GM18499 (cell line): ENCODE data around the gene ADGRA3.

Source experiments
- ATAC-seq: cut with Tn5 transposase; IDR thresholded peaks from one replicate; pipeline ENCODE4 v1.9.1; 2021; ENCODE audit warnings: moderate number of reproducible peaks; ENCODE audit not compliant: insufficient read depth, unreplicated experiment

Gene ADGRA3

GRCh38 chr4:22515888-22516541 is at the start of gene ADGRA3:
Gene ADGRA3, minus strand, starts transcription at chr4:22516066. Its CDS starts 282 bp downstream, at chr4:22515784.
- ATAC-seq: no peak

- no peak for ATAC-seq
Observed at GRCh38 chr4:22556495-22556894, 40.6 kb upstream of the ADGRA3 start.

- no peak for ATAC-seq
Observed at GRCh38 chr4:22554670-22555069, 38.8 kb upstream of the ADGRA3 start.

- no peak for ATAC-seq
Observed at GRCh38 chr4:22553560-22553959, 37.7 kb upstream of the ADGRA3 start.

GRCh38 chr4:22552812-22553211 is 36.9 kb upstream of the ADGRA3 start:
- no peak for ATAC-seq

GRCh38 chr4:22551550-22551949 is 35.7 kb upstream of the ADGRA3 start:
- ATAC-seq: no peak

GRCh38 chr4:22546299-22546698 is 30.4 kb upstream of the ADGRA3 start:
- no peak for ATAC-seq

GRCh38 chr4:22539251-22539650 is 23.4 kb upstream of the ADGRA3 start:
- no peak for ATAC-seq

GRCh38 chr4:22537864-22538263 is 22.0 kb upstream of the ADGRA3 start:
- no peak for ATAC-seq

- no peak for ATAC-seq
Observed at GRCh38 chr4:22534374-22534773, 18.5 kb upstream of the ADGRA3 start.

- no peak for ATAC-seq
Observed at GRCh38 chr4:22532896-22533295, 17.0 kb upstream of the ADGRA3 start.

GRCh38 chr4:22532117-22532516 is 16.3 kb upstream of the ADGRA3 start:
- ATAC-seq: no peak

- no peak for ATAC-seq
Observed at GRCh38 chr4:22531311-22532019, 15.6 kb upstream of the ADGRA3 start.

GRCh38 chr4:22524895-22525294 is 9.0 kb upstream of the ADGRA3 start:
- no peak for ATAC-seq

- no peak for ATAC-seq
Observed at GRCh38 chr4:22522706-22523501, 7.0 kb upstream of the ADGRA3 start.

- no peak for ATAC-seq
Observed at GRCh38 chr4:22522206-22522605, 6.3 kb upstream of the ADGRA3 start.

GRCh38 chr4:22521240-22521639 is 5.4 kb upstream of the ADGRA3 start:
- ATAC-seq: no peak

- ATAC-seq: no peak
Observed at GRCh38 chr4:22515145-22515887, 550 bp downstream of the ADGRA3 start.

GRCh38 chr4:22514481-22514880 is 1.4 kb downstream of the ADGRA3 start:
- ATAC-seq: no peak

- ATAC-seq: no peak
Observed at GRCh38 chr4:22514001-22514400, 1.9 kb downstream of the ADGRA3 start.

- no peak for ATAC-seq
Observed at GRCh38 chr4:22512306-22512705, 3.6 kb downstream of the ADGRA3 start.
